ENCODE measurements around the gene OR4D9.
"Not testable (repeated sequence)": the region's sequence is repeated elsewhere in the genome, so short reads cannot be mapped to it uniquely, and the experiment has no call there.

OR4D9 gene

DNA sequence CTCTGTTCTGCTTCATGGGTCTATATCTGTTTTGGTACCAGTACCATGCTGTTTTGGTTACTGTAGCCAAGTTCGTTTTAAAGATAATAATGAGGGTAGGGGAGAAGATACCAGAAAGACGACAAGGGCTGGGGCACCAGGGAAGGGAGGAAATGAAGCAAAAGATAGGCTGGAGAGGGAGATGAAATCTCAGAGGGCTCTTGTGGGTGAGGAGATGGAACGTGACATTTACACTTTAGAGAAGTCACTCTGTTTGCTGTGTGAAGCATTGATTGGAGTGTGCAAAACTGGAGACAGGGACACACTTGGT lies 33.5 kb downstream of the OR4D9 start:
- Histone ChIP-seq H3K4me3 (replicated peaks; ENCODE audit: low read depth, low read length) (no peak overlapping the region), H3K27me3 (replicated peaks; ENCODE audit: control insufficient read depth, insufficient read depth, low read length) (no peaks in the 10 kb centered on the region), H3K36me3 (ENCODE audit: control insufficient read depth, insufficient read depth, low read length) (no peaks in the 10 kb centered on the region)
- no peak for TF ChIP-seq CTCF (IDR thresholded peaks at IDR 0.05; ENCODE audit: insufficient read depth, low read length, poor library complexity, severe bottlenecking)
- no peak for DNase-seq (ENCODE audit: extremely low read depth, insufficient read length)

GRCh38 chr11:59545179-59546020 lies 34.1 kb downstream of the OR4D9 start:
- no peak for TF ChIP-seq CTCF (IDR thresholded peaks at IDR 0.05; ENCODE audit: insufficient read depth, low read length, poor library complexity, severe bottlenecking)
- H3K4me3 ChIP-seq (replicated peaks; ENCODE audit: low read depth, low read length), result no peak overlapping the region
- no peaks in the 10 kb centered on the region for H3K36me3 ChIP-seq (ENCODE audit: control insufficient read depth, insufficient read depth, low read length)
- H3K27me3 ChIP-seq (replicated peaks; ENCODE audit: control insufficient read depth, insufficient read depth, low read length), result no peaks in the 10 kb centered on the region
- no peak for DNase-seq (ENCODE audit: extremely low read depth, insufficient read length)

DNA sequence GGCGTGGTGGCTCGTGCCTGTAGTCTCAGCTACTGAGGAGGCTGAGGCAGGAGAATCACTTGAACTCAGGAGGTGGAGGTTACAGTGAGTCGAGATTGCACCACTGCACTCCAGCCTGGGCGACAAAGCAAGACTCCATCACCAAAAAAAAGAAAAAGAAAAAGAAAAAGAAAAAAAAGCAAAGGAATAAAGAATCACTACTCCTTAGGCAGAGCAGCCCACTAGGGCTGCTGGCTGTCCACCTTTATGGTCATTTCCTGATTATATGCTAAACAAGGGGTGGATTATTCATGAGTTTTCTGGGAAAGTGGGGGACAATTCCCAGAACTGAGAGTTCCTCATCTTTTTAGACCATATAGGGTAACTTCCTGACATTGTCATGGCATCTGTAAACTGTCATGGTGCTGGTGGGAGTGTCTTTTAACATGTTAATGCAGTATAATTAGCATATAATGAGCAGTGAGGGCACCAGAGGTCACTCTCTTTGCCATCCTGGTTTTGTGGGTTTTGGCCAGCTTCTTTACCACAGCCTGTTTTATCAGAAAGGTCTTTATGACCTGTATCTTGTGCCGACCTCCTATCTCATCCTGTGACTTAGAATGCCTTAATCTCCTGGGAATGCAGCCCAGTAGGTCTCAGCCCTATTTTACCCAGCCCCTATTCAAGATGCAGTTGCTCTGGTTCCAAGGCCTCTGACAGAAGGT lies 36.4 kb downstream of the OR4D9 start:
- not testable (repeated sequence) for H3K4me3 ChIP-seq (replicated peaks; ENCODE audit: low read depth, low read length); DNase-seq (ENCODE audit: extremely low read depth, insufficient read length); H3K36me3 ChIP-seq (ENCODE audit: control insufficient read depth, insufficient read depth, low read length); H3K27me3 ChIP-seq (replicated peaks; ENCODE audit: control insufficient read depth, insufficient read depth, low read length)

- H3K27me3 ChIP-seq (replicated peaks; ENCODE audit: control insufficient read depth, insufficient read depth, low read length), result no peaks in the 10 kb centered on the region
- no peak overlapping the region for H3K4me3 ChIP-seq (replicated peaks; ENCODE audit: low read depth, low read length)
- no peak for TF ChIP-seq CTCF (IDR thresholded peaks at IDR 0.05; ENCODE audit: insufficient read depth, low read length, poor library complexity, severe bottlenecking)
- DNase-seq (ENCODE audit: extremely low read depth, insufficient read length), result no peak
- no peaks in the 10 kb centered on the region for H3K36me3 ChIP-seq (ENCODE audit: control insufficient read depth, insufficient read depth, low read length)
Observed at GRCh38 chr11:59548309-59548656, 36.9 kb downstream of the OR4D9 start.

DNA sequence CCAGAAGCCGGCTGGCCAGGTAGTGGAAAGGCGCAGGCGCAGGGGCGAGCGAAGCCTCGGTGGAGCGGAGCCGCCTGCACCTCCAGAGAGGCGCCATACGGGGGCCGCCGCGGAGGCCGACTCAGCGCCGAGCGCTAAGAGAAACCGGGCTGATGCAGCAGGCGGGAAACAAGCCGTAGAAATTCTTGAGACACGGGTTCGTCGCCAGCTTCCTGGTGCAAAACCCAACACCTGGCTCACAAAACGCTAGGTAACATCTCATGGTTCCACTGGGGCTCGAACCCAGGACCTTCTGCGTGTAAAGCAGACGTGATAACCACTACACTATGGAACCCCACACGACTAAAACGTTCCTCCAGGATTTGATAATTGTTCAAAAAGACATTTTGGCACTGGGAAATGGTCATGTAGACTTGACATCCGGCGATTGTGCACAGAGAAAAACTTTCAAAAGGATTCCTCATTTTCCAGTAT lies 39.1 kb downstream of the OR4D9 start:
- Histone ChIP-seq H3K36me3 (ENCODE audit: control insufficient read depth, insufficient read depth, low read length) (no peaks in the 10 kb centered on the region), H3K4me3 (replicated peaks; ENCODE audit: low read depth, low read length) (peak overlapping the region; percentile 65), H3K27me3 (replicated peaks; ENCODE audit: control insufficient read depth, insufficient read depth, low read length) (no peaks in the 10 kb centered on the region)
- peak; percentile 96 for DNase-seq (ENCODE audit: extremely low read depth, insufficient read length)
- peak; percentile 71 for TF ChIP-seq CTCF (IDR thresholded peaks at IDR 0.05; ENCODE audit: insufficient read depth, low read length, poor library complexity, severe bottlenecking)

- H3K27me3 ChIP-seq (replicated peaks; ENCODE audit: control insufficient read depth, insufficient read depth, low read length), result no peaks in the 10 kb centered on the region
- no peaks in the 10 kb centered on the region for H3K36me3 ChIP-seq (ENCODE audit: control insufficient read depth, insufficient read depth, low read length)
- DNase-seq (ENCODE audit: extremely low read depth, insufficient read length), result peak; percentile 79
- peak overlapping the region; percentile 65 for H3K4me3 ChIP-seq (replicated peaks; ENCODE audit: low read depth, low read length)
- TF ChIP-seq CTCF (IDR thresholded peaks at IDR 0.05; ENCODE audit: insufficient read depth, low read length, poor library complexity, severe bottlenecking), result no peak
Observed at GRCh38 chr11:59550842-59551658, 39.7 kb downstream of the OR4D9 start.
